ENCODE measurements around the gene TCEAL8. TPM values are rescaled to one million over a fixed set of nuclear protein-coding genes. Genes with fewer than 3 reads are reported as not detected.

The TCEAL8 gene
- total RNA-seq (2022; extraction: Qiagen RNA extraction) = 26.3 to 38.3 TPM (median 28.3 TPM) in 5 replicates

GRCh38 chrX:103254921-103255493 is at the start of gene TCEAL8:
TCEAL8 (minus strand) TSS chrX:103255155; CDS start chrX:103253979, 1,176 bp downstream.

GRCh38 chrX:103276581-103277002 is 21.6 kb upstream of the TCEAL8 start, which contains the start of gene TCEAL5:
TCEAL5 (minus strand) TSS chrX:103276750; CDS start chrX:103274563, 2,187 bp downstream.

GRCh38 chrX:103214870-103215424 is 40.0 kb downstream of the TCEAL8 start, which contains the start of gene BEX4:
BEX4 (plus strand) TSS chrX:103215108; CDS start chrX:103216154, 1,046 bp downstream.

Other genes with a start within 250 kb of the TCEAL8 start
- not detected in 5 replicates for gene BEX1, start 191.0 kb downstream of the TCEAL8 start, total RNA-seq (2022; extraction: Qiagen RNA extraction)
- gene NXF3, start 162.0 kb downstream of the TCEAL8 start, total RNA-seq (2022; extraction: Qiagen RNA extraction) = 0.08 to 0.09 TPM (median 0.09 TPM) in 3 of 5 replicates, not detected in the others
- 1.6 to 2.5 TPM (median 2.0 TPM) in 5 replicates for gene BEX4, start 40.0 kb downstream of the TCEAL8 start, total RNA-seq (2022; extraction: Qiagen RNA extraction)
- gene TCEAL5, start 21.6 kb upstream of the TCEAL8 start, total RNA-seq (2022; extraction: Qiagen RNA extraction) = 0.11 TPM in 1 of 5 replicates, not detected in the others
- 7.1 to 12.0 TPM (median 9.3 TPM) in 5 replicates for gene BEX2, start 55.8 kb upstream of the TCEAL8 start, total RNA-seq (2022; extraction: Qiagen RNA extraction)
- not detected in 5 replicates for gene TCEAL7, start 75.1 kb upstream of the TCEAL8 start, total RNA-seq (2022; extraction: Qiagen RNA extraction)
- gene TCEAL9, start 101.4 kb upstream of the TCEAL8 start, total RNA-seq (2022; extraction: Qiagen RNA extraction) = 87.2 to 150 TPM (median 94.3 TPM) in 5 replicates
- gene BEX3, start 121.4 kb upstream of the TCEAL8 start, total RNA-seq (2022; extraction: Qiagen RNA extraction) = 224 to 269 TPM (median 256 TPM) in 5 replicates

All from A549 treated with Hydrocortisone at 1 μM for 4 hours (cell line).